ENCODE data around the gene DEFB125. TPM values are rescaled to one million over a fixed set of nuclear protein-coding genes. Genes with fewer than 3 reads are reported as not detected.
A peak's percentile ranks its signal among the peaks of the same experiment; 100 is the strongest.

Gene DEFB125, protein sequence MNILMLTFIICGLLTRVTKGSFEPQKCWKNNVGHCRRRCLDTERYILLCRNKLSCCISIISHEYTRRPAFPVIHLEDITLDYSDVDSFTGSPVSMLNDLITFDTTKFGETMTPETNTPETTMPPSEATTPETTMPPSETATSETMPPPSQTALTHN
- total RNA-seq (2014; rRNA removed; shearing (Covaris generic)) (not detected in 2 replicates), polyA plus RNA-seq (2016; fragmentation: Nextera tagmentation; extraction: Ambion mirVana) (not detected in 2 replicates)

DNA sequence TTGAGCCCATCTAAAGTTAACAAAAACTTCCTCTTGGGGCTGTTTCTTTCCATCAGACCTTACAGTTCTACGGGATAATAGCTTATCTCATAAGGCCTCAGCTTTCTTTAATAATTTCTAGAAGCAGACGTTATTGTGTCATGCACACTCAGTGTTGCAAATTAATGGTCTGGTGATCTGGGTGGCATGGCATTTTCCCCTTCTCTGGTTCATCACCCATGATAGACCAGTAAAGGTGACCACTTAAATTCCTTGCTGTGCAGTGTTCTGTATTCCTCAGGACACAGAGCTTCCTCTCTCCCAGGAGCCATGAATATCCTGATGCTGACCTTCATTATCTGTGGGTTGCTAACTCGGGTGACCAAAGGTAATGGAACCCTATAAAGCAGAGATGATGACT lies at the start of gene DEFB125:
TSS of gene DEFB125 (plus strand) at position 272 of the 400 bp plus-strand sequence. CDS start at position 310, 38 bp downstream.
- Histone ChIP-seq H3K27ac (no peak within 1 kb of the TSS), H4K20me1 (ENCODE audit: insufficient read depth) (no peaks in the 10 kb centered on the region), H3K4me3 (no peak within 1 kb of the TSS), H3K4me1 (ENCODE audit: insufficient read depth) (no peaks in the 10 kb centered on the region), H3K9ac (no peak within 1 kb of the TSS), H3K4me2 (ENCODE audit: unreplicated experiment) (no peak within 1 kb of the TSS), H3K9me3 (ENCODE audit: low read depth) (no peaks in the 10 kb centered on the region), H3K9me2 (ENCODE audit: insufficient read depth) (no peaks in the 10 kb centered on the region), H3K27me3 (replicated peaks; ENCODE audit: insufficient read depth) (no peaks in the 10 kb centered on the region), H3F3A (ENCODE audit: insufficient read depth) (no peaks in the 10 kb centered on the region), H3K79me2 (ENCODE audit: insufficient read depth) (no peaks in the 10 kb centered on the region), H3K36me3 (ENCODE audit: low read depth) (no peaks in the 10 kb centered on the region), H2AFZ (no peak within 1 kb of the TSS)
- TF ChIP-seq EZH2phosphoT487 (IDR thresholded peaks at IDR 0.05; ENCODE audit: insufficient read depth, low read depth) (no peak), EZH2 (IDR thresholded peaks at IDR 0.05; ENCODE audit: insufficient read depth, poor library complexity, severe bottlenecking) (no peak)
- in situ Hi-C loops (cut with MboI), result no loop called here
- 21 to 22% methylated on average over 3 of the region's 3 CpGs for WGBS, 2 experiments (ENCODE audit: low coverage in 1 of 2, low lambda C conversion rate in 2 of 2, missing lambda C conversion rate in 2 of 2)
- DNase-seq, result no peak

DNA sequence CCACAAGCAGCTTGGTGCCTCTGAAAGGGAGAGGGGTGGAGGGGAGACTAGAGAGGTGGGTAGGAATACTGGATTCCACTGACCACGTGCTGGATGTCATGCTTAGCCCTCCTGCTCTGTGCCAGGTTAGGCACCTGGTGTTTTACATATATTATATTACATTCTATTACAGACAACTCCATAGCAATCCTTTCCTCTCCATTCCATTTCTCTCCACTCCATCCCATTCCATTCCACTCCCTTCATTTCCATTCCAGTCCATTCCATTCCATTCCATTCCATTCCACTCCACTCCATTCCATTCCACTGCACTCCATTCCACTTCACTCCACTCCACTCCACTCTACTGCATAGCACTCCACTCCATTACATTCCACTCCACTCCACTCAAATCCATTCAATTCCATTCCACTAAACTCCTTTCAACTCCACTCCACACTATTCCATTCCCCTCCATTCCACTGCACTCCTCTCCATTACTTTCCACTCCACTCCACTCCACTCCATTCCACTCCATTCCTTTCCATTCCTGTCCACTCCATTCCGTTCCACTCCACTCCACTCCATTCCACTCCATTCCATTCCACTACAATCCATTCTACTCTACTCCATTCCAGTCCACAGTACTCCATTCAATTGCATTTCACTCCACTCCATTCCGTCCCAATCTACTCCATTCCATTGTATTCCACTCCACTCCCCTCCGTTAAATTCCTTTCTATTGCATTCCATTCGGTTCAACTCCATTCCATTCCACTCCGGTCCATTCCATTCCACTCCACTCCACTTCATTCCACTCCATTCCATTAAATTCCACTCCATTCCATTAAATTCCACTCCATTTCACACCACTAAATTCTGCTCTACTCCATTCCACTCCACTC lies 27.2 kb upstream of the DEFB125 start:
- H3K4me3 ChIP-seq, result no peak overlapping the region
- no peak overlapping the region for H3K27ac ChIP-seq
- H3K4me1 ChIP-seq (ENCODE audit: insufficient read depth), result 0 out of 2 replicates have a peak, but pooled peaks cover 3% of the 10 kb centered on the region
- H3K36me3 ChIP-seq (ENCODE audit: low read depth), result no peaks in the 10 kb centered on the region
- no peaks in the 10 kb centered on the region for H4K20me1 ChIP-seq (ENCODE audit: insufficient read depth)
- H3K9ac ChIP-seq, result no peak overlapping the region
- no peak overlapping the region; the same call in 1 of the 2 replicates for H2AFZ ChIP-seq
- H3K9me3 ChIP-seq (ENCODE audit: low read depth), result no peaks in the 10 kb centered on the region
- H3K9me2 ChIP-seq (ENCODE audit: insufficient read depth), result no peaks in the 10 kb centered on the region
- DNase-seq, result peak; percentile 2
- TF ChIP-seq EZH2phosphoT487 (IDR thresholded peaks at IDR 0.05; ENCODE audit: insufficient read depth, low read depth) (no peak), EZH2 (IDR thresholded peaks at IDR 0.05; ENCODE audit: insufficient read depth, poor library complexity, severe bottlenecking) (no peak)
- peaks cover 4% of the 10 kb centered on the region; the same call in 1 of the 2 replicates for H3F3A ChIP-seq (ENCODE audit: insufficient read depth)
- in situ Hi-C loops (cut with MboI), result no loop called here
- H3K4me2 ChIP-seq (ENCODE audit: unreplicated experiment), result no peak overlapping the region
- 25 to 31% methylated on average over 6 of the region's 6 CpGs for WGBS, 2 experiments (ENCODE audit: low coverage in 1 of 2, low lambda C conversion rate in 2 of 2, missing lambda C conversion rate in 2 of 2)
- H3K79me2 ChIP-seq (ENCODE audit: insufficient read depth), result no peaks in the 10 kb centered on the region
- no peaks in the 10 kb centered on the region for H3K27me3 ChIP-seq (replicated peaks; ENCODE audit: insufficient read depth)

DNA sequence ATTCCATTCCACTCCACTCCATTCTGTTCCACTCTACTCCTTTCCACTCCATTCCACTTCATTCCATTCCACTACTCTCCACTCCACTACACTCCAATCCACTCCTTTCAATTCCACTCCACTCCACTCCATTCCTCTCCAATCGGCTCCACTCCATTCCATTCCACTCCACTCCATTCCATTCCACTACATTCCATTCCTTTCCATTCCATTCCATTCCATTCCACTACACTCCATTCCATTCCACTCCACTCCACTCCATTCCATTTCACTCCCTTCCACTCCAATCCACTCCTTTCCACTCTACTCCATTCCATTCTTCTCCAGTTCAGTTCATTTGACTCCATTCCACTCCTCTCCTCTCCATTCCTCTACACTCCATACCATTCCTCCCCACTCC lies 26.2 kb upstream of the DEFB125 start:
- no peaks in the 10 kb centered on the region for H4K20me1 ChIP-seq (ENCODE audit: insufficient read depth)
- H3K4me1 ChIP-seq (ENCODE audit: insufficient read depth), result 0 out of 2 replicates have a peak, but pooled peaks cover 3% of the 10 kb centered on the region
- H3K27ac ChIP-seq, result no peak overlapping the region
- H3K36me3 ChIP-seq (ENCODE audit: low read depth), result no peaks in the 10 kb centered on the region
- H3F3A ChIP-seq (ENCODE audit: insufficient read depth), result peaks cover 4% of the 10 kb centered on the region; the same call in 1 of the 2 replicates
- no peaks in the 10 kb centered on the region for H3K79me2 ChIP-seq (ENCODE audit: insufficient read depth)
- no peak overlapping the region for H2AFZ ChIP-seq
- no peaks in the 10 kb centered on the region for H3K27me3 ChIP-seq (replicated peaks; ENCODE audit: insufficient read depth)
- TF ChIP-seq EZH2phosphoT487 (IDR thresholded peaks at IDR 0.05; ENCODE audit: insufficient read depth, low read depth), result no peak
- no peak for TF ChIP-seq EZH2 (IDR thresholded peaks at IDR 0.05; ENCODE audit: insufficient read depth, poor library complexity, severe bottlenecking)
- DNase-seq, result no peak
- in situ Hi-C loops (cut with MboI), result no loop called here
- no peak overlapping the region for H3K4me3 ChIP-seq
- H3K9ac ChIP-seq, result no peak overlapping the region
- H3K9me3 ChIP-seq (ENCODE audit: low read depth), result no peaks in the 10 kb centered on the region
- no peaks in the 10 kb centered on the region for H3K9me2 ChIP-seq (ENCODE audit: insufficient read depth)
- 62 to 69% methylated on average over 1 of the region's 1 CpG for WGBS, 2 experiments (ENCODE audit: low coverage in 1 of 2, low lambda C conversion rate in 2 of 2, missing lambda C conversion rate in 2 of 2)
- H3K4me2 ChIP-seq (ENCODE audit: unreplicated experiment), result no peak overlapping the region

DNA sequence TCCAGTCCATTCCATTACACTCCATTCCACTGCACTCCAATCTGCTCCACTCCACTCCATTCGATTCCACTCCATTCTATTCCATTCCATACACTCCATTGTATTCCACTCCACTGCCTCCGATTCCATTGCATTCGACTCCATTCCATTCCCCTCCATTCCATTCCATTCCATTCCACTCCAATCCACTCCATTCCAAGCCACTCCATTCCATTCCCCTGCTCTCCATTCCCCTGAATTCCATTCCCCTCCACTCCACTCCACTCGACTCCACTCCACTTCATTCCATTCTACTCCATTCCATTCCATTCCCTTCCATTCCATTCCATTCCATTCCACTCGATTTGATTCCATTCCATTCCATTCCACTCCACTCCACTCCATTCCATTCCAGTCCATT lies 25.7 kb upstream of the DEFB125 start:
- Histone ChIP-seq H3K9me2 (ENCODE audit: insufficient read depth) (no peaks in the 10 kb centered on the region), H3K36me3 (ENCODE audit: low read depth) (no peaks in the 10 kb centered on the region), H3K4me1 (ENCODE audit: insufficient read depth) (0 out of 2 replicates have a peak, but pooled peaks cover 3% of the 10 kb centered on the region), H3K79me2 (ENCODE audit: insufficient read depth) (no peaks in the 10 kb centered on the region), H3F3A (ENCODE audit: insufficient read depth) (peaks cover 4% of the 10 kb centered on the region; the same call in 1 of the 2 replicates), H4K20me1 (ENCODE audit: insufficient read depth) (no peaks in the 10 kb centered on the region), H3K27ac (no peak overlapping the region), H3K9me3 (ENCODE audit: low read depth) (no peaks in the 10 kb centered on the region), H3K4me2 (ENCODE audit: unreplicated experiment) (no peak overlapping the region), H3K9ac (no peak overlapping the region), H2AFZ (no peak overlapping the region), H3K27me3 (replicated peaks; ENCODE audit: insufficient read depth) (no peaks in the 10 kb centered on the region), H3K4me3 (no peak overlapping the region)
- 24 to 34% methylated on average over 5 of the region's 5 CpGs for WGBS, 2 experiments (ENCODE audit: low coverage in 1 of 2, low lambda C conversion rate in 2 of 2, missing lambda C conversion rate in 2 of 2)
- TF ChIP-seq EZH2 (IDR thresholded peaks at IDR 0.05; ENCODE audit: insufficient read depth, poor library complexity, severe bottlenecking) (no peak), EZH2phosphoT487 (IDR thresholded peaks at IDR 0.05; ENCODE audit: insufficient read depth, low read depth) (no peak)
- in situ Hi-C loops (cut with MboI), result no loop called here
- no peak for DNase-seq
